GM21576 (cell line): ENCODE results near the gene WNT7A.
"Not testable (repeated sequence)": the region's sequence is repeated elsewhere in the genome, so short reads cannot be mapped to it uniquely, and the experiment has no call there.

Experiments used
- ATAC-seq: cut with Tn5 transposase; IDR thresholded peaks from one replicate; pipeline ENCODE4 v1.9.1; 2021; ENCODE audit warnings: mild to moderate bottlenecking, moderate library complexity; ENCODE audit not compliant: unreplicated experiment

Gene WNT7A

DNA sequence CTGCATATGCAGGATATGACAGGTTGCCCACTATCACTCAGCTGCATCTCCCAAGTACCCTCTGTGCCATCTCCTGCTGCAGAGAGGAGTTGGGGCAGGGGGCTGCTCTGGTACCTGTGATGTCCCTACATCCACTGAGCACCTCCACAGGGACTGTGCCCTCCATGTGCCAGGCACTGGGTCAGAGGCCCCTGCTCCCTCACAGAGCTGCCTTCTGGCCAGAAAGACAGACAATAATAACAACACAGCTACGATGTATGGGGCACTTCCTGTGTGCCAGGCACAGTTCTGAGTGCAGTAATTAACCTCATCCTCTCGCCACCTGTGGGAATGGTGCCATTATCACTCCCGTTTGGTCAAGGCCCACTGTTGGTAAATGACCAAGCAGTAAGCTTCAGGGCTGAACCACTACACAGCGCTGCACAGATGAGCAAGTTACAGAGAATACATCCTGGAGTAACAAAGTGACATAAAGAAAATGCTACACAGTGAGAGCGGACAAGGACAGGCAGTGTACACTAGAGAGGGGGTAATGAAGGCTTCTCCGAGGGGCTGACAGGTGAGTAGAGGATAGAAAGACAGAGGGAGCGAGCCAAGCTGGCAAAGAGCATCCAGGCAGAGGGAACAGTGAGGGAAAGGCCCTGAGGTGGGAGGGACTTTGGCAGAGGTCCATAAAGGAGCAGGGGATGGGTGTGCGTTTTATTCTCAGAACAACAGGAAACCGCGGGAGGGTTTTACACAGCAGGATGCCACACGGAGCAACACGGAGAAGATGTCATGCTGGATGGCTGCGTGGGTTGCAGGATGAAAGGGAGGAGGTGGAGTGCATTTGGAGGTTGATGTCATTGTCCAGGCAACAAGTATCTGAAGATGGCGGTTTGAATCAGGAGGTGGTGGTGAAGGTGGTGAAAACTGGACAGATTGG is 13.6 kb downstream of the WNT7A start:
- ATAC-seq = no peak

DNA sequence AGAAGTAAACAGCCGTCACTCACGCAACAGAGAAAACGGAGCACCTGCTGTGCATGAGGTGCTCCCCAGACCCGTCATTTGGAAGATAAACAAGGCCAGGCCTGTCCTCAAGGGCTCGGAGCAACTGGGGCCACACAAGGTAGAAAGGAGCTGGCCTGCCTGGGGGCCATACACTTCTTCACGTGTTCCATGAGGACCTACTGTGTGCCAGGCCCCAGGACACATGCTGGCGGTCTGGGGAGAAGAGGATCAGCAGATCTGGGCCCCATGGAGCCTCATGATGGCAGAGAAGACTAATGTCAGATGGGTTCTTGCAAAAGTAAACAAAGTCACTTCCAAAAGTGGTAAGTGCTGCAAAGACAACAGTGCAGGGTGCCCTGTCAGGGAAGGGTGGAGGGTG is 14.3 kb downstream of the WNT7A start:
- no peak for ATAC-seq

DNA sequence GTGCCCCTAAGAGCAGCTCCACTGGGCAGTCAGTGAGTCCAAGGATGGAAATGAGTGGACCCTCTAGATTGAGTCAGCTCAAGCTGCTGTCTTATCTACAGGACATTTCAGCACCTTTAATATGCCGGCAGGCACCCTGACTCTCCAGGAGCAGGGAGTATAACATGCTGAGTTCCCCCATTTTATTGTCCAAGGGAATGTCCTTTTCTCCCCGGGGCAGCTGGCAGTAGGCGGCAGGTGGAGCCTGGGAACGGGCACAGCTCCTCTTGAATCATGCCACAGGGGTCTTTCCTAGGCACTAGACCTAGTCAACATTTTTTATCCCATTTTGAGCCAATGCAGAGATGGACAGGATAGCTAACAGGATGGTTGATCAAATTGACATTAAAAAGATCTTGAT is 14.8 kb downstream of the WNT7A start:
- no peak for ATAC-seq

DNA sequence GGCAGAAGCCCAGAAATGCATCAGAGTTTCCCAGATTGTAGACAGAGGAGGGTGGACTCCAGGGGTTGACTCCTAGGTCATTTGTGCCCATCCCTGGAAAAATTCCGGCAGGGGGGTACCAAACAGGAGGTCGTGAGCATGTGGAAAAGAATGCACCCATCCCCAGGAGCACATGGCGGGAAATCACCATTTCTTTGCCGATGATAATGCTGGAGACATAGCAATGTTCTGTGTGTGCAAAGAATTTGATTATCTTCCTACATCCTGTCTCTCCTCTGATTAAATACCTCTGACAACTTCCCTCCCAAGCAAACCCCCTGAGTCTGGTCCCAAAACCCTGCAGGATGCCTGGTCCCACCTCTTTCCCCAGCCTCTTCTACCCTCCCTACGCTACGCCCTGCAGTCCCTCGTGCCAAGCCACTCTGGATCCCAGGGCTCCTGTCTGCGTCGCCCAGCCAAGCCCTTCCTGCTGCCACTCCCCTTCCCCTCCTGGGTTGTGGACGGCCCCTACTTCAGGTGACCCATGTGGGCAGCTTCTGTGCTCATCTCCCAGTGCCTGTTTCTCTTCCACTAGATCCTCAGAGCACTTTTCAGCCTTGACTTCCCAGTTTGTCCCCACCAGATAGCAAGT is 15.8 kb downstream of the WNT7A start:
- ATAC-seq = no peak

DNA sequence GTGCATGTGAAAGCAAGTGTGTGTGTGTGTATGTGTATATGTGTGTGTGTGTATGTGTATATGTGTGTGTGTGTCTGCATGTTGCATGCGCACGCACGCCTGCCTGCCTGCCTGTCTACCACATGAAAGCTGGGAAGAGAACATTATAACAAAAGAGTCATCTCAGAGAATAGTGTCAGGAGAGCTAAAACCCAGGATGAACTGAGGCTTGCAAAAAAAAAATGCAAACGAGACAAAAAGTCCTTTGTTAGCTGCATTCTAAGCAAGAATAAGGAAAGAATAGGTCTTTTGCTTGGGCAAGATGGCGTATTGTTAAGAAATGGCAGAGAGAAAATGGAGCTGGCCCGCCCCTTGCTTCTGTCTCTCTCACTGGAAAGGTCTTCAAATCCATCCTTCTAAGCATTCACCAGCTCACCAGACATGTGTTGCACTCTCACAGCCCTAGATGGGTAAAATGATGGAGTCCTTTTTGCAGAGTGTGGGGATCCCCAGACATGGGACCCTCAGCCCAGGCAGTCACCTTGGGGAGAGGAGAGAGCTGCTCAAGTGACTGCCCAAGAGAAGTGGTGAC is 16.4 kb downstream of the WNT7A start:
- ATAC-seq = no peak

DNA sequence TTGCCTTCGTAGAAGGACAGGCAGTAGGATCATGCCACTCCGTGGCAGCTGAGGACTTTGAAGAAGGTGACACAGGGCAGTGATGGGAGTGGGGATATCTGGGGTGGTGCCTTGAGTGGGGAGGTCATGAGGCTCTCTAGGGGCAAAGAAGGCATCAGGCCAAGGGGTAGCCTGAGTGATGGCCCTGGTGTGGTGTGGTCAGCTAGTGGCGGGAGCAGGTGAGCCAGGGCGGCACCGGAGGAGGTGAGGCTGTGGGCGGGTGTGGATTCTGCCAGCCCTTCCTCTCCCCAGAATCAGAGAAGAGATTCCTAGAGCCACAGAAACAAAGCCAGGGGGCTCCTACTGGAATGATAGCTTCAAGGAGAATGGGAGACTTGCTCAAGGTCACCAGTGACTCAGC is 18.4 kb downstream of the WNT7A start:
- no peak for ATAC-seq

DNA sequence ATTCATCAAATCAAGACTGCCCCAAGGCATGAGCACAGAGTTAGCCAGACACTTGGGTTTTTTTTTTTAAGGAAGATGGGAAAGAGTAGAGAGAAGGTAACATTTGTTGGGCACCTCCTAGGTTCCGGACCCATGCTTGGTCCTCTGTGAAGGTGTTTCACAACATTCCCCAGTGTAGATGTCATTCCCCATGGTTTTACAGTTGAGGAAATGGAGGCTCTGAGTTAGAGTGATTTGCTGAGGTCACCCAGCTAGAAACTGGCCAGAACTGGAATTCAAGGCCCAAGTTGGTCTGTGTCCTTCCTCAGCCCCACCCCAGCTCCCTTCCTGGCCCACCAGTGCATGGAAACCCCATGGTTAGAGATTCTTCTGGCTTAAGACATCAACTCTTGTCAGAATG is 19.9 kb downstream of the WNT7A start:
- ATAC-seq = no peak

DNA sequence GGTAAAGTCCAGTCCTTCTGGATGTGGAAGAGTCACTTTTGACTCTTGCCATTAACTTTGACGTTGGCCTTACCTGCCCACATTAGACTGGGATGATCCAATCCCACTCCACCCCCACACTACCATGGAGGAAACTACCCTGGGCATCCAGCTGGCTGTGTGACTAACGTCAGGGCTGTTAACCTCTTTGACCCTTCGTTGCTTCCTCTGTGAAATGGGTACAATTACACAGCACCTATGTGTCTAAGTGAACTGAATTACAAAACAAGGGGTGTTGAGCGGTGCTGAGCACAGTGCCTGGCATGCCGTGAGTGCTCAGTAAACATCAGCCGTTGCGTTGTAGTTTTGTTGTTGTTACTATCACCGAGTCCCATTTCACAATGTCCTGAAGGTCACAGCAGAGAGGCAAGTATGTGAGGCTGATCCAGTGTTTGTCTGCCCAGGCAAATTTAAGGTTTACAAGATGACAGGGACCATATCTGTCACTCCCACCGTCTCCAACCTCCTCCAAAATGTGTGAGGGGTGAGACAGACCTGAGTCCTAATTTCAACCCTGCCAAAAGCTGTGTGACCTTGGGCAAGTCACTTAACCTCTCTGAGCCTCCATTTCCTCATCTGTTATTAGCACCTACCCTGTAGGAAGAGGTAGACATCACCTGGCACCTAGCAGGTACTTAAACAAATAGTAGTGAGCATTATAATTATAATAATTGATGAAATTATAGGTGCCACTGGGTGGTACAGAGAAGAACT is 20.9 kb downstream of the WNT7A start:
- no peak for ATAC-seq

DNA sequence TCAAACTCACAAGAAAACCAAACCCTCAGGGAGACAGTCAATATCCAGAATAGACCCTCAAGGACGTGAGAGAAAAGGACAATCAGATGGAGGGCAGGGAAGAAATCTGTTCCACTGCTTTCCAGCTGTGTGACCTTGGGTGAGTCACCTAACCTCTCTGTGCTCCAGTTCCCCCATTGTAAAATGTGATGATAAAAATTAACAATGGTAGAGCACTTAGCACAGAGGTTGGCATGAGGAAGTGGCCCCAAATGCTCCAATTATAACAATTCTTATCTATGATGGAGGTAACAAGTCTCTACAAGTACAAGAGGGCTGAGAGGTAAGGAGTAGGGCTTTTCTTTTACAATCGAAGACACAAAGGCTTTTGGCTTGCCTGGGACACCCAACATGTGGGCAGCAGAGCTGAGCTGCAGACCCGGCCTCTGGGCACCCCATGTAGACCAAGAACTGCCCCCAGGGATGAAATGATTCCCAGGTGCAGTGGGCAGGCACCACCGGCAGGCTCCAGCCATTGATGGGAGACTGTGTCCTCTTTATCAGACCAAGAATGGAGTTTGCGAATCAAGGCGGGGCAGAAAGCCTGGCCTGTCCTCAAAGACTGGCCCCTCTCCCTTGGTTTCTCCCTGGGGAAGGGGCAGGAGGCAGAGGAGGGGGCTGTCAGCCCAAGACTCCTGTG is 22.0 kb downstream of the WNT7A start:
- no peak for ATAC-seq

DNA sequence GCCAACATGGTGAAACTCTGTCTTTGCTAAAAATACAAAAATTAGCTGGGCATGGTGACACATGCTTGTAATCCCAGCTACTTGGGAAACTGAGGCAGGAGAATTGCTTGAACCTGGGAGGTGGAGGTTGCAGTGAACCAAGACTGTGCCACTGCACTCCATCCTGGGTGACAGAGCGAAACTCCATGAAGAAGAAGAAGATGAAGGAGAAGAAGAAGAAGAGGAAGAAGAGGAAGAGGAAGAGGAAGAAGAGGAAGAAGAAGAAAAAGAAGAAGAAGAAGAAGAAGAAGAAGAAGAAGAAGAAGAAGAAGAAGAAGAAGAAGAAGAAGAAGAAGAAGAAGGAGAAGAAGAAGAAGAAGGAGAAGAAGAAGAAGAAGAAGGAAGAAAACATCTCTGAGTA is 23.2 kb downstream of the WNT7A start:
- ATAC-seq = not testable (repeated sequence)

DNA sequence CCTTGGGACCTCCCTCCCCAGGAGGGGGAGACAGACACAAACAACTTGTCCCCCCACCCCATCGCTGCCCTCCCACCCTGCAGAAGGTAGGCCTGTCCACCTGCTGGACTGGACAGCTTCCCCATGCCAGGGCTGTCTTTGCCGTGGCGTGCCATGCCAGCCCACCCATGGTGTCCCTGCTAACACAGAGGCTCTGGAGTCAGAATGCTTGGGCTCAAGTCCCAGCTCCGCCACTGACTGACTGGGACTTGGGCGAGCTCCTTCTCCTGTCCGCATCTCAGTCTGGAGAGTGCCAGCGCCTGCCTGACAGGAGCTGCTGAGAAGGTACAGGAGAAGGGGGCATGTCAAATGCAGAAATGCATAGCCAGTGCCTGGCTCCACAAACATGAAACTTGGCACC is 23.9 kb downstream of the WNT7A start:
- no peak for ATAC-seq

DNA sequence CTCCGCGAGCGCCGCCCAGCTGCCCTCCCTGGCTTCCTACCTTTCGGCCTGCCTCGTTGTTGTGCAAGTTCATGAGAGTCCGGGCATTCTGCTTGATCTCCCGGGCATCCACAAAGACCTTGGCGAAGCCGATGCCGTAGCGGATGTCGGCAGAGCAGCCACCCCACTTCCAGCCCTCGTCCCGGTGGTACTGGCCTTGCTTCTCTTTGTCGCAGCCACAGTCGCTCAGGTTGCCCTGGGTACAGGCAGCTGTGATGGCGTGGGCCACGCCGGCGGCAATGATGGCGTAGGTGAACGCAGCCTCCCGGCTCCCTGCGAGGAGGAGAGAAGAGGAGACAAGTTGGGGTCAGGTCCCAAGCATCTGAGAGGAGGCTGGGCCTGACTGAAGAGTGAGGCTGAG is 25.4 kb downstream of the WNT7A start:
- ATAC-seq = no peak

DNA sequence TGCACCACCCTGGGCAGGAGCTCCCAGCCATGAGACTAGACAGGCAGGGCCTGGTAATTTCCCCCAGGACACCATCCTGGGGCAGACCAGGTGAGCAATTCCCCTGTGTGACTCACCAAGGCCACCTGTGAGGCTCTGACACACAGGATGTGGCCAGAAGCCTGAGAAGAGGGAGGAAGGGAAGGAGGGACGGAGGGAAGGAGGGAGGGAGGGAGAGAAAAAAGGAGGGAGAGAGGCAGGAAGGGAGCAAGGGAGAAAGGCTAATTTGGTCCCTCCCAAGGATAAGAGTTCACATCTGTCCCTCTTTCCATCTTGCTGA is 25.9 kb downstream of the WNT7A start:
- no peak for ATAC-seq

DNA sequence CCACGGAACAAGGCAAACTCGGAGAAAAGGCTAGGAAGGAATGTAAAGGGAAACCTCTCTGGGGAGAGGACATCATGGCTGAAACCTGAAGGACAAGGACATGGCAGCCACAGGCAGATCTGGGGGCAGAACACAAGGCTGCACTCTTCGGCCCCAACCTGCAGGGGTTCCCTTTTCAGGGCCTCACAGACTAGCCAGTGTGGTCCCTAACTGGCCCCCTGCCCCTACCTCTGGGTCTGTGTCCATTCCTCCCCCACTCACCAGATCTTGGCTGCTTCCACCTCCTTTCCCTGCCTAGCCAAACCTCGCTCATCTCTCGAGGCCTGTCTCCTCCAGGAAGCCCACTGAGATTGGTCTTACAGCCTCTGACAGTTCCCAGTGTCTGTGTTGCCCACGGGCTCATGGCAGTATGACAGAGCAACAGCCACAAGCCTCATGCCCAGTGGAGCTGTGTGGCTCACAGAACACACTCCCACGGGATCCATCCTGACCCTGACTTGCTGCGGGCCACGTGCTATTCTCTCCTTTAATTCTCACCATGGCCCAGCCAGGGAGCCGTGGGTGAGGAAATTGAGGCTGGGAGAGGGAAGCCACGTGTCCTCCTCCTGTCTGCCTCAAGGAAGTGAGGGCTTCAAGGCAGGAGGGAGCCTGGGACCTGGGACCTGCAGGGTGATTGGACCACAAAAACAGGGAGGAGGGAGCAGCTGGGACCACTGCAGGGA is 26.5 kb downstream of the WNT7A start:
- ATAC-seq = no peak

DNA sequence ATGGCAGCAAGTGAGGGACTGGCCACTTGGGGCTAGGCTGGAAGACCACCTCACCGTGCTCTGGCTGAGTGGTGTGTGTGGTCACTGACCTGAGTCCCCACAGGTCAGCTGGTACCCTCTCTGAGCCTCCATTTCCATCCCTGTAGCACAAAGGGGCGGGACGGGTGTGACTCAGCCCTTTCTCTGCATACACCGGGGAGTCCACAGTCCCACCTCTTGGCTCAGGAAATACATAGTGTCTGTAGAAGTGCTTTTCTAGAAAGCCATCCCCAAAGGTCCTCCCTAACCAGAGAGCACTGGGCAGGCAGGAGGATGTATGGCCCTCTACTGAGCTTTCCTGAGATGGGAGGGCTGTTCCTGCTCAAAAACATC is 27.2 kb downstream of the WNT7A start:
- no peak for ATAC-seq

DNA sequence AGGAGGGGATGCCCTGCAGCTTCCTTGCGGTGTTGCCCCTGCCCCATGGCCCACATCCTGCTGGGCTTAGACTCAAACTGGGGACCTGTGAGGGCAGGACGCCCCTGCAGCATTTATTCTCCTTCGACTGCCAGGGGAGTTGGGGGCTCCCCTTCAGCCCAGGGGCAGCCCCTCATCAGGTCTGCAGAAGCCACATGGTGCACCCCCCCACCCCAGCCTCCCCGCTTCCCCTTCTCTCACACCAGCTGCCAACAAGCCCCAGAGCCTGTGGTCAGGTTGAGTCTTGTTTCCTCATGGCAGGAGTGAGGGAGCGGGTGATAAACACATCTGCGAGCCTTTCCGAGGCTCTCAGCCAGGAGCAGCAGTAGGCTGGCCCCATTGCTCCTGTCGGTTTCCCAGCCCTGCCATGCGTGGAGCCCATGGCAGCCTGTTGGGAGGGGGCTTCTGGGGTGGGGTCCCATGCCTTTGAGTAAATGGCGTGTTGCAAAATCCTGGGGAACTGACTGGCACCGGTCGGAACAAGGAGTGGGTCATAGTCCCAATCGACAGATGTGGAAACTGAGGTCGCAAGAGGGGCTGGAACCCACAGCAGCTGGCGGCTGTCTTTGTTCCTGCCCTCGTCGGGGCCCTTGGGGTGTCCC is 27.8 kb downstream of the WNT7A start:
- ATAC-seq = no peak

DNA sequence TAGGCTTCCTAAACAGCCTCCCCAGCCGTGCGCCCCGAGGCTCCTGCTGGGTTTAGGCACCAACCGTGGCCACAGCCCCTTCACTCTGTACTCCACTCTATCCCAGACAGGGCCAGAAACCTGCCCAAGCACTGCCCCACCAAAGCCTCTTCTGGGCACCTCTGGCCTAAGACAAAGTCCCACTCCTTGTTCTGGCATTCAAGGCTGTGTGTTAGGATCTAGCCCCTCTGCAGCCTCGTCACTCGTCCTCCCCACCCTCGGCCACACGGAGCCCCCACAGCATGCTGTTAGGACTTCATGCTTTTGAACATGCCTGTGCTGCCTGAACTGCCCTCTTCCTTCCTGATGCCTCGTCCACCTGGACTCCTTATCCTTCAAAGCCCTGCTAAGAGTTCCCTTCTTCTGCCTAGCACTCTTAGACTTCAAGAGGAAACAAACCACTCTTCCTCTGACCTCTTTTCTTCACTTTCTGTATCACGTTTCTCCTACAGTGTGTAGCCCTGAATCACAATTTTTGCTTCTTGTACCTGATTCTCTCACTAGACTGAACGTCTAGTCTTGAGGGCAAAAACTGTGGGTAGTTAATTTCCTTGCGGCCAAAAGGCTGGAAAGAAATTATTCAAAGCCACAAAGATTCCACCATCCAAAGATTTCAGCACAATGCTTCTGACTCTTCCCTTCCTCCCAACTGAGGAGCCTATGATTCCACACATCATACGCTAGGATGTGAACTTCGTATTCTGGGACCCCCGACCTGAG is 28.6 kb downstream of the WNT7A start:
- no peak for ATAC-seq

DNA sequence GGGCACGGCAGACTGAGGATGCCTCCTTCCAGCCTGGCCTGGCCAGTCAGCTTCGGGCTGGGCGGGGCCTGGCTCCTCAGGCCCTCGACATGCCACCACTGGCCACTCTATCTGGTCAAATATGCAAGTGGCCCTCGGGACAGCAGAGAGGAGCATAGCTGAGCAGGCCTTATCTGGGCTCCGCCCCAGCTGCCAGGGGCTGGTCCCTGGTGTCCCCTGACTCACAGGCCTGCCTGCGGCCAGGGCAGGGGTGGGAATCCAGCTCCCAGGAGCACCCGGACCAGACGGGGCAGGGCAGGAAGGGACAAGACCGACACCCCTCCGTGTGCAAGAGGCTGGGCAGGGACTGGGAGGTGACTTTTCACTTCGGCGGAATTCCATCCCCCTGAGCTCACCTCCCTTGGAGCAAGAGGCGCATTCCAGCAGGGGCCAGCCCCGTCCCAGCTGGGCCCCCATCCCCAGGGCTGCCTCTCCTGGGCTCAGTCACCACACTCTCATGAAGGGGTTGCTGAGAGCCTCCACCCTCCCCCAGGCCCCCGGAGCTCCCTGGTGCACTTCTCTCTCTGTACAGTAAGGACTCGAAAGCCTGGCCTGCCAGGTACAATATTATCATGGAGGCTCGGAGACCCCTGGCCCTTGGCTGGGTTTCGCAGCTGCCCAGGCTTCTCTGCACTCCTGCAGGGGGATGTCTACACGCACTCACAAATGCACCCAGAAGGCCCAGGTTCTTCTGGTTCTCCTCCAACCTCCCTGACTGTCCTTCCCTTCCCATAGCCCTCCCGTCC is 29.5 kb downstream of the WNT7A start:
- no peak for ATAC-seq
